GM19099 (cell line): Measurements from ENCODE around the gene SAFB2.

Experiments used
- POLR2A ChIP-seq: IDR thresholded peaks from 3 replicates; pipeline ENCODE4 v1.6.1; 2011; ENCODE audit warnings: low read depth; ENCODE audit not compliant: insufficient read length; ENCODE audit errors: extremely low read depth

Gene SAFB2

DNA sequence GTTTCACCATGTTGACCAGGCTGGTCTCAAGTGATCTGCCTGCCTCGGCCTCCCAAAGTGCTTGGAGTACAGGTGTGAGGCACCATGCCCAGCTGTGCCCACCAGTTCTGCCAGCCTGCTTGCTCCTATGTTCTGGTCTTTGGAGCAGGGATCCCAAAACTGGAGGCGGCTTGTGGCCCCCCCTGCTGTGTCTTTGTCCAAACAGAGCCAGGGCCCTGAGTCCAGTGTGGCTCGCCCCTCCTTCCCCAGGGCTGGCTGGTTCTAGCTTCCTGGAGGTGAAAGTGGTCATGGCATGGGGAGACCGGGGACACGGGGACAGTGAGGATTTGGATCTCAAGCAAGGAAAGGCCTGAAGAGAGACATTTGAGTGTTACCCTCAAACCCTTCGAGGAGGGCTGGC is 43.3 kb downstream of the SAFB2 start:
- TF ChIP-seq POLR2A: no peak

DNA sequence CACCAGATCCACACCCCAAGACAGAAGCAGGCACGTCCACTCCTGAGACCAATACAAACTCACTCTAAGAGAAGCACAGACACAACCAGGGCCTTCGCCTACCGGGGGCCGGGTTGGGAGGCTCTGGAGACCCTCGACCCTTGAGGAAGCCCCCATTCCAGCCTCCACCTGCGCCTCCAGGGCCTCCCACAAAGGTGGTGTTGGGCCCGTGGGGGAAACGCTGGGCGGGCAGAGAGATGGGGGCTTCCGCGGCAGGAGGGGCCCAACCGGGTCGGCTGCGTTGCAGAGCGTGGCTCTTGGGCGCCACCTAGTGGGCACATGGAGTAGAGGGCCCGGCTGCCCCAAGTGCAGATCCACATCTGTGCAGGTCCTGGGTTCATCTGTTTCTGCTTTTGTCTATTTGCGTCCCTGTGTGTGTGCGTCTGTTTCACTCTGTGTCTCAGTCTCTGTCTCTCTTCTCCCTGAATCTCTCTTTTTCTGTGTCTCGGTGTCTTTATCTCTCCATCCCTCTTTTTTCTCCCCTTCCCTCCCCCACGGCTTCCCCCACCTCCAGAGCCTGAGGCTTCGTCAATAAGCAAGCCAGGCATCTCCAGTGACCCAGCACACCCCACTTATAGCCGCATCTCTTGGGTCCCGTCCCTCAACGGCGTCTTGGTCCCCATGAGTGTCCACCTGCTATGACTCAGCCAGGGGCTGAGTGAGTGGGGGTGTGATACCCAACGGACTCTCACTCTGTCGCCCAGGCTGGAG is 44.3 kb downstream of the SAFB2 start:
- no peak for TF ChIP-seq POLR2A

DNA sequence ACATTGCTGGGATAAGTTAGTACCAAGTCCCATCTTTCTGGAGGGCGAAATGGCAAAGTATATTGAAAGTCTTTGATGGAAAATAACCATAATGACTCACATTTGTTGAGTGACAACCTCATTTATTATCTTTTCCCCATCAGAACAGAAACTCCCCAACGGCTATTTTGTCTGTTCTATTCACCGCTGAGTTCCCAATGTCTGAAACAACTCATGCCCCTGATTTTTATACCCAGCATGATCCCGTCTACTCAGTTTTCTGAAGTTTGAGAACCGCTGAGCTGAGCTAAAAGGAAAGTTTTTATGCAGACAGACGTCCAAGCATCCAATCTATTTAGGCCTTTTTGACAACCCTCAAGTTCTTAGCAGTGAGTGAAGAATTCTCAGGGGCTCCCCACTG is 47.0 kb downstream of the SAFB2 start:
- no peak for TF ChIP-seq POLR2A

DNA sequence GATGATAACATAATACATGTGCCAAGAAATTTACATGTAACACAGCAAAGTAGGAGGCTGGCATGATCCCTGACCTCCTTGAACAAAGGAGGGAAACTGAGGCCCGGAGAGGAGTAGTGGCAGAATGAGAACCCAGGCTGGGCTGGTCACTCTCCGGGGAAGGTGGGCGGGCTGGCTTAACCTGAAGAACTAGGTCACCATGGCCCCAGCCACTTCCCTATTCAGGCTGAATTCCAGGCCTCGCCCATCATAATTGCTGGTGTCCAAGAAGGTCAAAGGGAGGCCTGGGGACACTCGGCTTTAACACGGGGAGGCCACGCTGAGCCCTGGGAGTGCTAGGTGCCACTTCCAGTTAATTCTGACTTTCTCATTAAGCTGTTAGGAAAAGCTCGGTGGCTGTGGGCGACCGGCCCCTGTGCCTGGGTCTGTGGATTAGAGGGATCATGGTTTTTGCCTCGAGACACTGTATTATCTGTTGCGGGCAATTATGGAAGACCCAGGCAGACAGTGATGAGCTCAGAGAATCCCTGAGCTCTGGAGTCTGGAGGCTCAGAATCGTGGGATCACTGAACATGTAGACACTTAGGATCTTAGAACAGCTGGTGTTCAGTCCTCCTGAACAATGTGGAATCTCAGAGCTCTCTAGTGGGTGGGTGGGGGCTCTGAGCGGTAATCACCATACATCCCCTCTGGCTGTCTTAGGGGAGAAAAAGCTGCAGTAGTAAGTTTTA is 49.9 kb downstream of the SAFB2 start:
- TF ChIP-seq POLR2A: no peak

DNA sequence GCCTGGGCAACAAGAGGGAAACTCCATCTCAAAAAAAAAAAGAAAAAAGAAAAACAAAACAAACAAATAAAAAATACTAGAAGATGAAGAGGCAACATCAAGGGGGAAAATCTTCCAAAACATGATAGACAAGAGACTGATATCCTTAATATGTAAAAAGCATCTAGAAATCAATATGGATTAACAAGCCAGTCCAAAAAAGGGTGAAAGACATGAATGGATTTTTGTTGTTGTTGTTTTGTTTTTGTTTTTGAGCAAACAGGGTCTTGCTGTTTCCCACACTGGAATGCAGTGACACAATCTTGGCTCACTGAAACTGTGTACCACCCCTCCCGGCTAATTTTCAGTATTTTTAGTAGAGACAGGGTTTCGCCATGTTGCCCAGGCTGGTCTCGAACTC is 50.8 kb downstream of the SAFB2 start:
- no peak for TF ChIP-seq POLR2A

DNA sequence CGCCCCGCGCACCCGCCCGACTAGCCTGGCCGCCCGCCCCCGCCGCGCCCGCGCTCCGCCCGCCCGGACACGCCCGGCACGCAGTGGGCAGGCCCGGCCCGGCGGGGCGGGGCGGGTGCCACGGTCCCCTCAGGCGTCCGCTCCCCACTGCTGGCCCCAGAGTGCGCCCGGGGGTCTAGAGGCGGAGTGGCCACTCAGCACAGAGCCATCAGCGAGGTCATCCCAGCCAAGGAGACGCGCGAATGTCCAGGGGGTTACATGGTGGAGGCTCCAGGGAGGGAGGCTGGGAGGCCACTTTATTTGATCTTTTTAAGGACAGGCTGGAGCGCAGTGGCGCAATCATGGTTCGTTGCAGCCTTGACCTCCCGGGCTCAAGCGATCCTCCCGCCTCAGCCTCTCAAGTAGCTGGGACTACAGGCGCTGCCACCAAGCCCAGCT is 54.6 kb downstream of the SAFB2 start:
- no peak for TF ChIP-seq POLR2A

DNA sequence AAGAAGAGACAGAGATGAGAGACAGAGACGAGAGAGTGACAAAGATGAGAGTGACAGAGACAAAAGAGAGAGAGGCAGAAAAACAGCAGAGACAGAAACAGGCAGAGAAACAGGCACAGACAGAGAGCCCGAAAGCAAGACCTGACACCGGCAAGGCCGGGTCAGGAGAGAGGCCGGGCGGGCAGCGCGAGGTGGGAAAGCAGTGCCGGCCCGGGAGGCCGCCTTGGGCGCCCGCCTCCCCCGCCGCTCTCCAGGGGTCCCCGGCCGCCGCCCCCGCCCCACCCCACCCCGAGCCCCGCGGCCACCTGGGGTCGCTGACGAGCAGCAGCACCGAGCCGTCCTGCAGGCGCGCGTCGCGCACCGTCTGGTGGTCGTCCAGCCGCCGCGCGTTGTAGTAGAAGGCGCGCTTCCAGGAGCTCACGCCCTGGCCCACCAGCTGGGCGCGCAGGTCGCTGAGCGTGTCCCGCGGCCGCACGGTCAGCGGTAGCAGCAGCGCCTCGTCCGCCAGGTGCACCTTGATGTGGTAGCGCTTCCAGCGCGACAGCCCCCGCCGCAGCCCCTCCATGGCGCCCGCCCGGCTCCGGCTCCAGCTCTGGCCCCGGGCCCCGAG is 55.1 kb downstream of the SAFB2 start, which contains the start of gene TINCR:
TINCR (minus strand) TSS at position 594 of the 610 bp plus-strand sequence.
- no peak for TF ChIP-seq POLR2A

DNA sequence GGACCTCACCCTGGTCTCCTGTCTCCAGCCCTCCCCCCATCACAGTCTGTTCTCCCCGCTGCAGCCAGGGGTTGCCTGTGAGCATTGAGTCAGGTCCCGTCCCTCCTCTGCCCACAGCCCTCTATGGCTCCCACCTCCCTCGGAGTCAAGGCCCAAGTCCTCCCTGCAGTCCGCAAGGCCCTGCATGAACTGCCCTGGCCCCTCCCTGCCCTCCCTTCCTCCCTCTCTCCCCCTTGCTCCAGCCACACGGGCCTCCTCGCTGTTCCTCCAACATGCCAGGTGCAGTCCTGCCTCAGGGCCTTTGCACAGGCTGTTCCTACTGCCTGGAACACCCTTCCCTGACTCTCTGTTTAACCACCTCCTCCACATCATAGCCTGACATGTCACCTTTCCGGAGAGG is 57.6 kb downstream of the SAFB2 start:
- TF ChIP-seq POLR2A: no peak

DNA sequence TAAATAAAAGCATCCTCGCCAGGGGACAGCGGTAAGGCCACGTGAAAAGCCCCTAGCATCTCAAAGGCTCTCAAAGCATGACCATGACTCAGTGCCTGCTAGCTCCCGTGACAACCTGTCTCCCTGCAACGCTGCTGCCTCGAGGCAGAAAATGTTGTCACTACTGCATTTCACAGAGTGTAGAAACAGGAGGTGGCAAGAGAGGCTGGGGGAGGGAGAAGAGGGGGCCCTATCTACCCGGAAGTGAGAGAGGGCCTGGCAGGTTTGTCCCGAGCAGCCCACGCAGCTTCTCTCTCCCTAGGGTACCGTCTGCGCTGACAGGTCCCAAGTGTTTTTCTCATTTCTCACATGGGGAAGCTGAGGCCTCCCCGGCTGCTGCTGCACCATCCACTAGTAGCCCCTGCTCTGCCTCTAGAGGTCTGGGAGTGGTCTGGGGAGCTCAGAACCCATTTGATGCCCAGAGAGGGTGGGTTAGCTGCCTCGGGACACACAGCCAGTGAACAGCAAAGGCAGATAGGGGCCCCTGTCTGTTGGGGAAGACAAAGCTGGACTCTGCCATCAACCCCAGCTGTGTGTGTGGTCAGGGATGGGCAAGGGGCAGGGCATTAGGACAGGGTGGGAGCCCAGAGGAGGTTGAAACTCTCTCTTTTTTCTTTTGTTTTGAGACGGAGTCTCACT is 58.5 kb downstream of the SAFB2 start:
- TF ChIP-seq POLR2A: no peak

DNA sequence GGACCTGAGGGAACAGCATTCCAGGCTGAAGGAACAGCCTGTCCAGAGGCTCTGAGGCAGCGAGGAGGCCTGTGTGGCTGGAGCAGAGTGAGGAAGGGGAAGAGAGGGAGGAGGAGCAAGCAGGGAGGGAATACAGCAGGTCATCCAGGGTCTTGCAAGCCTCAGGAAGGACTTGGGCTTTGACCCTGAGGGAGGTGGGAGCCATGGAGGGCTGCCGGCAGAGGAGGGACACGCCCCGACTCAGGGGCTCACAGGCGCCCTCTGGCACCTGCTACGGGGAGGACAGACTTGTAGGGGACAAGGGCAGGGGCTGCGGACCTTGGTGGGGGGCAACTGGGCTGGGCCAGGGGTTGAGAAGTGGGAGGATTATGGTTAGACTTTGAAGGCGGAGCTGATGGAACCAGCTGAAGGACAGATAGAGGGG is 59.6 kb downstream of the SAFB2 start:
- TF ChIP-seq POLR2A: no peak

DNA sequence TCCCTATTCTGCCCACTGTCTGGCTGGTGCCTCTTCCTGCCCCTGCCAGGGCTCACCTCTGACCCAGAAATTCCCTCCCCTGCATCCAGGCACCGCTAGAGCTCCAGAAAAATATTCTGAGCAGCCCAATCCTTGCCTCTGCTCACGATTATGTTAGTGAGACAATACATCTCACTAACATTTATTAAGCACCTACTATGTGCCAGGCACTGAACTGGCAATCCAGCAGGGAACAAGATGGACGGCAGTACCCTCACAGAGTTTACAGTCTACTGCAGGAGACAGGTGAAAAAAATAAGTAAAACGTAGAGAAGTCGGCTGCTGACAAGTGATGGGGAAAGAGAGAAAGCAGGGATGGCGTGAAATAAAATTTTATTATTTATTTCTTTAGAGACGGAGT is 60.3 kb downstream of the SAFB2 start:
- TF ChIP-seq POLR2A: no peak

DNA sequence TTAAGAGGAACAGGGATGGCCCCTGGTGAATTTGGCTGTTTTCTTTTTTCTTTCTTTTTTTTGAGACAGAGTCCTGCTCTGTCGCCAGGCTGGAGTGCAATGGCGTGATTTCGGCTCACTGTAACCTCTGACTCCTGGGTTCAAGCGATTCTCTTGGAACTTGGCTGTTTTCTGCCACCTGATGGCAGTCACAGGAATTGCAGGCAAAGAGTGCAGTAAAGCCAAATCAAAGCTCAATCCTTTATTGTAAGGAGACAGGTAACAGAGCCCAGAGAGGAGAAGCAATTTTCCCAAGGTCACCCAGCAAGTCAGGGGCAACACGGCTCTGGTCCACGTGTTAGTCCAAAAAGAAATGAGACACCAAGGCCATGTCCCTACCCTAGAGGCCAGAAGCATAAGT is 61.0 kb downstream of the SAFB2 start:
- no peak for TF ChIP-seq POLR2A

DNA sequence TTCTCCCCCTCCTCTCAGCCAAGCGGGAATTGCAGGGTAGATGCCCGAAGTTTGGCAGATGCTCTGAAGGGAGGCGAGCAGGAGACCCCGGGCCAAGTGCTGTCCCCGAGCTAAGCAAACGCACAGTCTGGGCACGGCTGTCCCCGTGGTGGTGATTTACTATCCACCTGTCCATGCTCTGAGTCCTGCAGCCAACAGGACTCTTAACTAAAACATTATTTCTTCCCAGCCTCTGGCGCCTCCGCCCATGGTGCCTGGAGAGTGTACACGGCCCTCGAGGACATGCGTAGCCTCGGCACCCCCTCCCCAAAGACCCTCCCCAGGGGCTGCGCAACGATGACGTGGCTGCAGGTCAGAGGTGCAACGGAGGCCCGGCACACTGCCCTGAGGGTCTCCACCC is 62.4 kb downstream of the SAFB2 start:
- no peak for TF ChIP-seq POLR2A

DNA sequence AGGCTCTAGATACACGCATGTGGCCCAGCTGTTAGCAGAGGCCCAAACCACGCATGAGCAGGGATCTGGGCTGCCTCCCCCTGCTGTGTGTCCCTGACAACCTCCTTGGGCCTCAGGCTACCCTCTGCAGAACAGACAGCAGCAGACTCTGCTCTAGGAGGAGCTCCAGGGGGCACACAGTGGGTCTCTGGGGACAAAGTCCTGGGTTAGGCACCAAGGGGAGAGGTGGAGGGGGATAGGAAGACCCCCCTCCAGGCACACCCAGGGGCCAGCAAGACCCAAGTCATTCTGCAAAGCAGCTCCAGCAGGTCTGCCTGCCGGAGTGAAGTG is 62.8 kb downstream of the SAFB2 start:
- no peak for TF ChIP-seq POLR2A

DNA sequence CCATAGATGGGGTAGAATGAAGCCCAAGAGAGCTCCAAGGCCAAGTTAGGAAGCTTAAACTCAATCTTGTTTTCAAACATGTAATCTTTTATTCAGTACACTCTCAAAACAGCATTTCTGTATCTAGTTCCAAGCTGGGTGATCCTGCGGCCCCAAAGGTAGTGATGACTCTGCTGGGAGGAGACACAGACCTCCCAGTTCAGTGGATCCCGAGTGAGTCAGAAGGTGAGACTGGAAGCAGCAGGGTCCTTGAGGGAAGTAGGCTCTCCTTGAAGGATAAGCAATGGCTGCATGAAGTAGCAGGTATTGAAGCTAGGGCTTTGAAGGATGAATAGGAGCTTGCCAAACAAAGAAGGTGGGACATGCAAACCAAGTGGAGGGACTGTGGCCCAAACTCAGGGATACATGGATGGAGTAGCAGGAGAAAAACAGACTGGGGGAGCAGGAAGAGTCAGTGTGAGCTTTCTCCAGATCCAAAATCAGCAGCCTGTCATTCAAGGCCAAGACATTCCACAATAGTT is 64.4 kb downstream of the SAFB2 start:
- TF ChIP-seq POLR2A: no peak
